HG02970 (cell line): Measurements from ENCODE around the gene SRP19.
"Not testable (repeated sequence)": the region's sequence is repeated elsewhere in the genome, so short reads cannot be mapped to it uniquely, and the experiment has no call there.

Source experiments
- ATAC-seq: cut with Tn5 transposase; IDR thresholded peaks from one replicate; pipeline ENCODE4 v1.9.1; 2021; ENCODE audit warnings: mild to moderate bottlenecking, moderate library complexity, moderate number of reproducible peaks; ENCODE audit not compliant: unreplicated experiment, low FRiP score

Gene SRP19

DNA sequence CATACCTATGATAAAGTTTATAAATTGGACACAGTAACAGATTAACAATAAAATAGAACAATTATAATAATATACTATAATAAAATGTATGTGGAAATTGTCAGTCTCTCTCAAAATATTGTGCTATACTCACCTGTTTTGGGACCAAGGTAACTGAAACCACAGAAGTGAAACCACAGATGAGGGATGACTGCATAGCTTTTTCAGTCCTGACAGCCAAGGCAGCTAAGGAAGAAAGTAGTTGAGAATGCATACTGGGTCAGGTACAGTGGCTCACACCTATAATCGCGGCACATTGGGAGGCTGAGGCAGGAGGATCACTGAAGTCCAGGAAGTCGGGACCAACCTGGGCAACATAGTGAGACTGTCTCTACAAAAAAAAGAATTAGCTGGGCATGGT, 8.9 kb downstream of the SRP19 start:
- no peak for ATAC-seq

DNA sequence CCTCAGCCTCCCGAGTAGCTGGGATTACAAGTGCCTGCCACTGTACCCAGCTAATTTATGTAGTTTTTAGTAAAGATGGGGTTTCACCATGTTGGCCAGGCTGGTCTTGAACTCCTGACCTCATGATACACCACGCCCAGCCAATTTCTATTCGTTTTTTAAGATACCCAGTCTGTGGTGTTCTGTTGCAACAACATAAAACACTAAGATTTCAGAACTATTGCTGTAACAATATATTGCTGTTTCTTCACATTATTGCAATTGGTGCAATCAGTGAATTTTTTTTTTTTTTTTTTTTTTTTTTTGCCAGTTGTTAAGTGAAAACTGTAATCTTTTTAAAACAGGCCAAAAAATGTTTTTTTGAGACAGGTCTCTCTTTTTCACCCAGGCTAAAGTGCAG, 9.9 kb downstream of the SRP19 start:
- ATAC-seq, result no peak

DNA sequence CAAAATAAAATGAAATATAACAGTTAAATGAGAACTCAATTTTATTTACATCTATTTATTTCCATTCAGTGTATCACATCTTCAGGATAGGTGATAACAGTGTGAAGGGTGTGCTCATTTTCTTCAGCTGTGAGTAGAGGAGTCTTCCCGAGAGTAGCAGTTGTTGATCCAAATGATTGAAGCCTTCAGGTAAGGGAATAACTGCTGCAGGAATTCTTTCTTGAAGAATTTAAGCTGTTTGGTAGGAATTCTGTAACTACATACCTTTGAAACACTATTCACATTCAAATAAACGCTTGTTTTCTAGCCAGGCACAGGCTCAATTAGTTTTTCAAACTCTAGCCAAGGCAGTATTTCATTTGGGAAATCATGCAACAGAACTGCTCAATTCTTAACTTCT, 15.3 kb downstream of the SRP19 start:
- ATAC-seq, result no peak

DNA sequence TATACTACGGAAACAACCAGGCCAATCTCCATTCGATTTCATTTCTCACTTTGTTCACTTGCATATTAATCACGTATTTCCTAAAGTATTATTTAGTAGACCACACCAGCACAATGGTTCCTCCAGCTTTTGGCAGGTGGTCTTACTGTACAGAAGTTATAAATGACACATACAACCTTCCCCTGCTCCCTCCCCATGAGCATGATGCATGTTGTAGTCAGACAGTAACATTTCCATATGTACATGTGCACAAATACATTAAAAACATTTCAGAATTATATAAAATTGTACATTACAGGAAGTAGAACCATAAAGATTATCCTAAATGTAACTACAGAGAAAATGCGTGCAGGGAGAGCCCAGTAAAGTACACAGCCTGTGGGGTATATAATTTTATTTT, 17.0 kb downstream of the SRP19 start:
- ATAC-seq, result no peak

DNA sequence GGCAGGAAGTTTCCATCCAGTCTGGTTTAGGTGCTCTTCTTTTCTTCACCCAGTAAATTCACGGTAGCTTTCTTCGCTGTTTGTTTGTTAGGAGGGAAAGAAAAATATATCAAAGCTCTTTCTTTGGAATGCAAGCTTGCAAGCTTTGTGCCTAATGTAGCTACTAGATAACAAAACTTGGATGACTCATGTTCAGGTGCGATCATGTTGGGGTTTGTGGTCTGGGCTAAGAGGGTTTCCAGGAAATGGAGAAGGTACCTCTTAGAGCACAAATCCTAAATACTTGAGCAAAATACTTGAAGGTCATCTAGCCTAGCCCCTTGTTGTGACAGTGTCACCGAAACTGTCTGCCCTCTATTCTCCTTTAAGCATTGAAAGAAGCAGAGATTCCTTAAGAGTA, 17.7 kb downstream of the SRP19 start:
- no peak for ATAC-seq

DNA sequence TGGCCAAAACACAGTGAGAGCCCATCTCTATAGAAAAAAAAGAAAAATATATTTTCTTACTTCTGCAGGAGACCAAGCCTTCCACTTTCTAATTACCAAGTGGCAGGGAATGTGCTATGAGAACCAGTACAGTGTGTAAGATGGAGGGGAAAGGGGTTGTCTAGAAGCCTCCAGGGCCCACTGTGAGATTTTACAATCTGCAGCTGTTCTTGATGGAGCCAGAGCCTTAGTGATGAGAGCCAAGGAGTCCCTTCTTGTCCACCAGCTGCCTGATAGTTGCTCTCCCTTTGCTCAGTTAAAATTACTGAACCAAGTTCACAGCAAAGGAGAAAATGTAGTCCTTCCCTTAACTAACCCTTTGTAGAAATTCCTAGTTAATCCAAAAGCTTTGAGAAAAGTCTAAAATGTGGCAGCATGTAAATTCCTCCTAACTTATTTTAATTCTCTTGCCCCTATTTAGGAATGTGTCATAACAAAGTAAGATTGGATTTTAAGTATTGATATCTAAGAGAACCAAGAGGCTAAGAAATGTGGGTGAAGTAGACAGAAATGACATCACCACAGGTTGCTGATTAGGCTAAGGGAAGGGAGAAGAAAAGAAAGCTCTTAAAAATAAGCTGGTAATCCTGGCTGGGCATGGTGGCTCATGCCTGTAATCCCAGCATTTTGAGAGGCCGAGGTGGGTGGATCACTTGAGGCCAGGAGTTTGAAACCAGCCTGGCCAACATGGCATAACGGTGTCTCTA, 19.3 kb downstream of the SRP19 start:
- ATAC-seq, result no peak

DNA sequence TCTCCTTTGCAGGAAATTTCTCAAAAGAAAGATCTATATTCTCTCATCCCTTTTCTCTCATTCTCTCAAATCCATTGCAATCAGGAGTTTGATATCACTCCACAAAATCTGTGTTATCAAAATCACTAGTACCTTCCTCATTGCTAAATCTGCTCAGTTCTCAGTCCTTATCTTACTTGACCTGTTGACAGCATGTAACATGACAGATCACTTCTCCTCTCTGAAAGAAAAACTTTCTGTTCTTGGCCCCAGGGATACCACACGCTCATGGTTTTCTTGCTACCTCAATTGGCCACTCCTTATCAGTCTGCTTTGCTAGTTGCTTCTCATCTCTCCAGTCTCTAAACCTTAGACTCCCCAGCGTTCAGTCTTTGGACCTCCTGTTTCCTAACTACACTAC, 22.1 kb downstream of the SRP19 start:
- no peak for ATAC-seq

DNA sequence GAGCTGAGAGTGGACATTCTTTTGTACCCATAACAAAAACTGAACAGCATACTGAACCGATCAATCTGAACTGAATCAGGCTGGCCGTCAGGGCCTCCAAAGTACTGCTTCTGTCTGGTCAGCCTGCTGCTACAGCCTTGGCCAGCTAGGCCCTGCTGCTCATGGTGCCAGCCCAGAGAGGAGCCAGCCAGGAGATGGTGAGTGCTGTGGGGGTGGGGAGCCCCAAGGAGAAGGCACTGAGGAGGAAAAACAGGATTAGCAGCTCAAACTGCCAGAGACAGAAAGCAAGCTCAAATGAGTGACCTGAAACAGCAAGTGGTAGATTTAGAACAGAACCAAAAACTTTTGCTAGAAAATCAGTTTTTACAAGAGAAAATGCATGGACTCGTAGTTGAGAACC, 23.9 kb downstream of the SRP19 start:
- ATAC-seq, result no peak

DNA sequence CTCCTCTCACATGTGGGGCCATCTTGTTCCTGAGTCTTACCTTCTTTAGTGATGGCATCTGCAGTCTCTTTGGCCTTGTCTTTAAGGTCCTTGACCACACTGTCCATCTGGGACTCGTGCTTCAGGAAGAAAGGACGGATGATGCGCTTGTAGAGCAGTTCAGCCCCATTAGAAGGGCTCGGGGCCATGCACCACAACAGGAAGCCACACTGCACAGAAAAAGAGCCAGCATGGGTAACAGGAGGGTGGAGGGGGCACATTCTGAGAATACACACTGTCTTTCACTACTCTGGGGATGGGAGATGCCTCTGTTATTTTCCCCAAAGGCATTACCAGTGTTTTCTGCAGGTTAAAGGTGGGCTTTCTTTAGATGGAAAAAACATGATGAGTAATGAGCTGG, 25.9 kb downstream of the SRP19 start:
- no peak for ATAC-seq

DNA sequence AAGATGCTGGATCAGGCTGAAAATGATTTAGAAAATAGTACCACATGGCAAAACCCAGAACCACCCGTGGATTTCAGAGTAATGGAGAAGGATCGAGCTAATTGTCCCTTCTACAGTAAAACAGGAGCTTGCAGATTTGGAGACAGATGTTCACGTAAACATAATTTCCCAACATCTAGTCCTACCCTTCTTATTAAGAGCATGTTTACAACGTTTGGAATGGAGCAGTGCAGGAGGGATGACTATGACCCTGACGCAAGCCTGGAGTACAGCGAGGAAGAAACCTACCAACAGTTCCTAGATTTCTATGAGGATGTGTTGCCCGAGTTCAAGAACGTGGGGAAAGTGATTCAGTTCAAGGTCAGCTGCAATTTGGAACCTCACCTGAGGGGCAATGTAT, 31.0 kb downstream of the SRP19 start:
- ATAC-seq, result not testable (repeated sequence)

DNA sequence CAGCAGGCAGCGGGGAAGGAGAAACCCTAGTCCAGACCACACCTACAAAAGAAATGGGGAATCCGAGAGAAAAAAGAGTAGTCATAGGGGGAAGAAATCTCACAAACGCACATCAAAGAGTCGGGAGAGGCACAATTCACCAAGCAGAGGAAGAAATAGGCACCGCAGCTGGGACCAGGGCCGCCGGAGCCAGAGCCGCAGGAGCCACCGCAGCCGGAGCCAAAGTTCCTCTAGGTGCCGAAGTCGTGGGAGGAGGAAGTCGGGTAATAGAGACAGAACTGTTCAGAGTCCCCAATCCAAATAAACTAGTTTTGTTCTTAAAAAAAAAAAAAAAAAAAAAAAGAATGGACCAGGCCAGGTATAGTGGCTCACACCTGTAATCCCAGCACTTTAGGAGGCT, 31.7 kb downstream of the SRP19 start:
- ATAC-seq, result no peak

DNA sequence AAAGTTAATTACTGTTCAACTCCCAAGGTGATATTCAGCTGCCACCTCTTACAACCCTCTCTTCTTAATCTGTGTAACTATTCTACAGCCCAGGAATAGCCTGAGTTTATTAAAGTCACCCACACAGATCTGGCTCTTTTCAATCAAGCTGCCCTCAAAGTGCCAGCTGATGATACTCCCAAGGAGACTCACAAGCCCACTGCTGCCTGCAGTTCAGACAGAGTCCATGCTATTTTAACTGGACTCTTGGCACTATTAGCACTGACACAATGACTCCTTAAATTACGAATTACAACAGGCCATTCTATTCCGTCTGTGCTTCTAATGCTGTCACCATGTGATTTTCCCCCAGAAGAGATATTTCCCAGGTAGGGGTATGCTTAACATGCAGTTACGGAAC, 34.6 kb downstream of the SRP19 start:
- ATAC-seq, result no peak

DNA sequence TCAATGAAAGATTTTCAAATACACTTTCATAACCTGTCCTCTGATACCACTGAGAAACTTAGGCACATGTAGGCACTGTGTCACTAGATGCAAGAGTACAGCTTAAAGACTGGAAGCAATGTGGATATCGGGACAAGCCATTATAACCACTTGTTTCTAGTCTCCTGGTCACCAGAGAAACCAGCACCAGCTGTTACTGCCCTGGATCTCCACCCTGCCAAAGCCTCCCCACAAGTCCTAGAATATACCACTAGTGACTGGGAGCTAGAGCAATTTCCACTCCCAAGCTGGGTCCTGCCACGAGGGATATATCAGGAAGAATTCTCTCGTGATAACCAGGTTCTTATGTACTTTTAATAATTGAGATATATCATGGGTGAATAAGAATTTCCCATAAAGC, 41.5 kb downstream of the SRP19 start:
- no peak for ATAC-seq

DNA sequence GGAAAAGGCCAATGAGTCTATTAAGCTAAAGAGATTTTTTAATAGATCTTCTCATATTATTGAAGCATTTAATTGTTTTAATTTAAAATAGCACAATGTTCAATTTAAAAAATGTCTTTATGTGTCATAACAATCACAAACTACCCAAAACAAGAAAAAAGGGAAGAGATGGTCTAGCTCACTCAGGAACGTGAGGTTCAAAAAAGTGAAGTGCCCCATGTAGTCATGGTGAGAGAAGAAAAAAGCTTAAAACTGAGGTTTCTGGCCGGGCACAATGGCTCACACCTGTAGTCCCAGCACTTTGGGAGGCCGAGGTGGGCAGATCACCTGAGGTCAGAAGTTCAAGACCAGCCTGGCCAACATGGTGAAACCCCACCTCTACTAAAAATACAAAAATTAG, 43.9 kb downstream of the SRP19 start:
- ATAC-seq, result not testable (repeated sequence)

DNA sequence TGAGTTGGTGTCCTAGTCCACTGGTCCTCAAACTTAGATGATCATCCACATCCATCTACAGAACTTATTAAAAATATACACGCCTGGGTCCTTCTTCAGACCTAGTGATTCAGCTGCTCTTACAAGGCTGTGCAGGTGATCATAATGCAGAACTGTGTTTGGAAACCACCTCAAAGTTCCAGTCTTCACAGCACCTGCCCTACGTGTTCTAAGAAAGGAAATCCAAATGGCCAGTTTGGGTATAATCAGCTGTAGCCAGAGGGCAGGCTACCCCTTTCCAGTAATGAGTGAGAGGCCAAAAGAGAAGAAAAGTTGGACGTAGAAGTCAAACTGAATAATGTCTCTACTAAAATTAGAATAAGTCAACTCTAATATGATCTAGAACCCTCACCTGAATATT, 45.5 kb downstream of the SRP19 start:
- ATAC-seq, result no peak

DNA sequence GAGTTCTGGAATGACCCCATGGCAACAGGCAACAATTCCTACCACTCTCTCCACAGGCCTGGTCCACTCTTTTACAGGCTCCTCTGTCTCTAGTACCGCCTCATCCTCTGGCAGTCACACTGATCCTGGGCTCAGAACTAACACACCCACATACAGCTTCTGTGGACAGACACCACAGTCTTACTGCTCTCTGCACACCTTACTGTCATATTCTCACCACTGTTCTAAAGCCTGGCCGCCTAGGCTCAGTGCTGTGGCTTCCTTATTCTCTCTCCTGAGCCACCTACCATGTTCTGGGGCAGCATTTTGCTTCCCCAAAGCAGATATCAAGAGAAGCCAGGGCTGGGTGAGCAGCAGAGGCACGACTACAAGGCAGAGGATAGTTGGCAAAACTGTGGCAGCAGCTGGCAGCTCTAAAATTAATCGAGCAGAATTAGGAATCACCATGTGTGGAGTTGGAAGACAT, 46.1 kb downstream of the SRP19 start:
- no peak for ATAC-seq

DNA sequence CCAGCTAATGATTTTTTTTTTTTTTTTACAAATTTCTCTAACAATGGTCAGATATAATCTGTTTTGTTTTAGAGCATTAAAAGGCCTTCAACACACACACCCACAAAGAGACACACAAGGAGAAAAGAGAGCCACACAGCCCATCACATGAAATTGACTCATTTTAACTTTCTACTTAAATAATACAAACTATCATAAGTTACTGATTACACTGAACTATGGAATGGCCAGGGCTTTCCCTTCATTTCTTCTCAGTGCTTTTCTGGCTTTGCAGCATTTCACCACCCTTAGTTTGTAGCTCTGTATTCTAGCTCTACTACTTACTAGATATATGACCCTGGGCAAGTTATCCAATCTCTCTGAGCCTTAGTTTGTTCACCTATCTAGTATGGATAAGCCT, 47.8 kb downstream of the SRP19 start:
- no peak for ATAC-seq

DNA sequence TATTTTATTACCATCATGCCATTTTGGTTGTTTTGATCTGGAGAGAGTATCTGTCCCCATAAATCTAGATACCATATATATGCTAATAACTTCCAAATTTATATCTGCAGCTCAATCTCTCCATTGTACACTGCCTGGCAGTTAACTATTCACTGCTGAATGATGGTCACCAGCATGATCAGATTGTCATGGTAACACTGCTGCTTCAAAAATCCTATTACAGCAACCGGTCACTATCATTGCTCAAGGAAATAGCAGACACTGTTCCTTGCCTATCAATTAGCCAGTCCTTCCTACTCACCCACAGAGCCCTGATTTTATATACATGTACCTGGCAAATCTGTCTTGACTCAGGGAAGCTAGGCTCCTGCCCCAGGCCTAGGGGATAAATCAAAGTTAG, 49.4 kb downstream of the SRP19 start:
- no peak for ATAC-seq

DNA sequence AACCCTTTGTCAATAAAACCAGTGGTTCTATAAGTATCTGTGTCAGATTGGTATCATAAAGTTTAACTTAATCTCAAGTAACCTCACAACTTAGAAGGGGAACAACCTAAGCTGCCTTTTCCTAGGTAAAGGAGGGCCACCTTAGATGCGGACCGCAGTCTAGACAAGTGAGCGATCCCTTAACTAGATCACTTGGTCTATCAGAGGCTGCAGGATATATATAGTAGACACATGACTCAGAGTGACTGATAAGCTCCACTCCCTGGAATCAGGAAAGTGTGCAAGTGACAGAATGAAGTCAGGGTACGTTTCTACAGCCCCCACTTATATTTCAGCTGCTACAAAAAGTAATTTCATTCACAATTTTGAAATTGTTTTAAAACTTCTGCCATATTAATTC, 53.5 kb downstream of the SRP19 start:
- ATAC-seq, result no peak

DNA sequence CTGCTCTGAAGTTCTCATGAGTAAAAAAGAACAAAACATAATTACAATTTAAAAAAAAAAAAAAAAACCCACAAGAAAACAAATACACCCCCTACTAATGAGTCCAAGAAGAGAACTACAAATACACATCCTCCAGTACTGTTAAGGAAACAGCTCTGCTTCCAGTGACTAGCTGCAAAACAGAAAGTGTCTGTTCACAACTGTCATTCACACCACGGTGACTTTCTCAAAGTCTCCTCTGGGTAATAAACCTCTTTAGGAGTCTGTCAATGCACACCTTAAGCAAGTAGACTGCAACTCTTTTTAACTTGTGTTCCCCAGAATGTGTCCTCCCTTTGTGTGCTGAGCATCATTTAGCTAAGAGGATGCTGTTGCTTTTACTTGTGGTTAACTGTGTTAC, 54.7 kb downstream of the SRP19 start:
- no peak for ATAC-seq

DNA sequence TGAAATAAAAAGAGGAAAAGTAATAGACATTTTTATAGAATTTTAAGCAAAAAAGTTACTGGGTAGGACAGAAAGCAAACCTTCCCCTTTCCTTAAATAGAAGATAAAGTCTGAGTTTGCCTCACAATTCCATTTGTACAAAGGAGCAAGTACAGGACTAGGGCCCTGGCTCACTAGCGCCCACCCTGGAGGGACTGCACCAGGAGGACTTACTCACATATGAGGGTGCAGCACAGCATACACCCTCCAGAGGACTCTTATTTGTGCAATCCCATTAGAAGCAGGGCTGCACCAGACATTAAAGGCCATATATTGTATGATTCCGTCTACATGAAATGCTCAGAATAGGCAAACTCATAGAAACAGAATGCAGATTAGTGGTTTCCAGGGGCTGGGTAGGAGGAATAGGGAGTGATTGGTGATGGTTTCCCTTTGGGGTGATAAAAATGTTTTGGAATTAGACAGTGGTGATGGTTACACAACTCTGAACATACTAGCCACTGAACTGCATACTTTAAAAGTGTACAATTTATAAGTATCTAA, 56.4 kb downstream of the SRP19 start:
- no peak for ATAC-seq

DNA sequence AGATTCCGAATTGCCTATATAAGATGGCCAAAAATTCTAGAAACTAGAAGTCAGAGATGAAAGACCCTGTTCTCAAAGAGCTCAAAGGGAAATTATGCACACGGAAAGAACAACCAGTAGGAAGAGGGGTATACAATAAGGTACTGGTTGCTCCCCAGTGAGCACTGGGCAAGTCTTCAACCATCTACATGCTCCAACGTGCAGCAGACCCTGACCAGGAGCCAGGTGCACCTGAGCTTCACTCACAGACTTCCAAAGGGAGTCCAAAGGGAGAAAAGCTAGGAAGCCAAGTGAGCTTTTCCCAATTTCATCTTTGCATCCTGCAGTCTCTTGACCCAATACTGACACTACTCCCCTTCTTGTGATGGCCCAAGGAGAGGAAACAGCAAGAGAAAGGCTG, 57.0 kb downstream of the SRP19 start:
- ATAC-seq, result no peak

DNA sequence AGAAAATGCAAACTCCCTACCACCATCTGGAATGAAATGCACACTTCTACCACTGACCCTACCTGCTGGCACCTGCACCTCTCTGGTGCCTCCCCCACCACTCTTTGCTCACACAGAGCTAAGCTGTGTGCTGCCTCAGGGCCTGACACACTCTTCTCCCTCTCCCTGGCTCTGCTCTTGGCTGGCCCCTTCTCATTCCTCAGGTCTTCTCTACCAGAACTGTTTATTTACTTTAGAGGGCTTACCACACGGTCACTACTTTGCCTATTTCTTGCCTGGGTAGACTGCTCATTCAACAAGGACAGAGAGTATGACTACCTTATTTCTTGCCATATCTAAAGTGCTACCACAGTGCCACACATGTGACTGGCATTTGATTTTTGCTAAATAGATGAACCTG, 57.6 kb downstream of the SRP19 start:
- no peak for ATAC-seq
